Measurements from ENCODE around the gene OR52E4. TPM values are rescaled to one million over a fixed set of nuclear protein-coding genes. Genes with fewer than 3 reads are reported as not detected.

The OR52E4 gene
- total RNA-seq, result not detected

DNA sequence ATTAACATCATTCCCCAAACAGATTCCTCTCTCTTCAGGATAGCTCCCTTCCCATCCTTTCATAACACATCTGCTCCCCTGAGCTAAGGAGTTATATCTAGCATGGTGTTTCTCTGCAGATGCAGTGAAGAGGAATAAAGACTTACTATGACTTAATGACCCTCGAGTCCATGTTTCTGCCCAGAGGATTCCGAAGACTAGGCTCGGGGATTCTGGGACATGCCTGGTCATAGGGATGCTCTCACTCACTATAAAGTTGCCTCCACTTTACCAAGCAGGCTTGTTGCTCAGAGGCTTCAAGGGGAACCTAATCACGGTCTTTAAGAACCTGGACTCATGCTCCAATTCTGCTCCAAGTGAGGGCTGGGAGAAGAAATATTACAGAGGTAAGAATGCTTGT, at the start of gene OR52E4:
OR52E4 (plus strand) TSS at position 301 of the 400 bp plus-strand sequence. CDS start 3,664 bp downstream, outside the sequence.
- TF ChIP-seq POLR2A (IDR thresholded peaks at IDR 0.05), result no peak
- TF ChIP-seq POLR2AphosphoS5 (IDR thresholded peaks at IDR 0.05), result no peak
- TF ChIP-seq, protein P1, sequence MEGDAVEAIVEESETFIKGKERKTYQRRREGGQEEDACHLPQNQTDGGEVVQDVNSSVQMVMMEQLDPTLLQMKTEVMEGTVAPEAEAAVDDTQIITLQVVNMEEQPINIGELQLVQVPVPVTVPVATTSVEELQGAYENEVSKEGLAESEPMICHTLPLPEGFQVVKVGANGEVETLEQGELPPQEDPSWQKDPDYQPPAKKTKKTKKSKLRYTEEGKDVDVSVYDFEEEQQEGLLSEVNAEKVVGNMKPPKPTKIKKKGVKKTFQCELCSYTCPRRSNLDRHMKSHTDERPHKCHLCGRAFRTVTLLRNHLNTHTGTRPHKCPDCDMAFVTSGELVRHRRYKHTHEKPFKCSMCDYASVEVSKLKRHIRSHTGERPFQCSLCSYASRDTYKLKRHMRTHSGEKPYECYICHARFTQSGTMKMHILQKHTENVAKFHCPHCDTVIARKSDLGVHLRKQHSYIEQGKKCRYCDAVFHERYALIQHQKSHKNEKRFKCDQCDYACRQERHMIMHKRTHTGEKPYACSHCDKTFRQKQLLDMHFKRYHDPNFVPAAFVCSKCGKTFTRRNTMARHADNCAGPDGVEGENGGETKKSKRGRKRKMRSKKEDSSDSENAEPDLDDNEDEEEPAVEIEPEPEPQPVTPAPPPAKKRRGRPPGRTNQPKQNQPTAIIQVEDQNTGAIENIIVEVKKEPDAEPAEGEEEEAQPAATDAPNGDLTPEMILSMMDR (IDR thresholded peaks at IDR 0.05), result no peak
- no peaks in the 10 kb centered on the region for H3K36me3 ChIP-seq
- no peaks in the 10 kb centered on the region for H3K4me1 ChIP-seq
- no peaks in the 10 kb centered on the region for H3K9me3 ChIP-seq
- no peak within 1 kb of the TSS for H3K27ac ChIP-seq
- intact Hi-C loops (cut with DNase I; ENCODE audit: low total_unique reads), result no loop called here
- H3K4me3 ChIP-seq, result no peak within 1 kb of the TSS
- no peak for DNase-seq (ENCODE audit: low spot score in 2 of 2)
- no peaks in the 10 kb centered on the region for H3K27me3 ChIP-seq

DNA sequence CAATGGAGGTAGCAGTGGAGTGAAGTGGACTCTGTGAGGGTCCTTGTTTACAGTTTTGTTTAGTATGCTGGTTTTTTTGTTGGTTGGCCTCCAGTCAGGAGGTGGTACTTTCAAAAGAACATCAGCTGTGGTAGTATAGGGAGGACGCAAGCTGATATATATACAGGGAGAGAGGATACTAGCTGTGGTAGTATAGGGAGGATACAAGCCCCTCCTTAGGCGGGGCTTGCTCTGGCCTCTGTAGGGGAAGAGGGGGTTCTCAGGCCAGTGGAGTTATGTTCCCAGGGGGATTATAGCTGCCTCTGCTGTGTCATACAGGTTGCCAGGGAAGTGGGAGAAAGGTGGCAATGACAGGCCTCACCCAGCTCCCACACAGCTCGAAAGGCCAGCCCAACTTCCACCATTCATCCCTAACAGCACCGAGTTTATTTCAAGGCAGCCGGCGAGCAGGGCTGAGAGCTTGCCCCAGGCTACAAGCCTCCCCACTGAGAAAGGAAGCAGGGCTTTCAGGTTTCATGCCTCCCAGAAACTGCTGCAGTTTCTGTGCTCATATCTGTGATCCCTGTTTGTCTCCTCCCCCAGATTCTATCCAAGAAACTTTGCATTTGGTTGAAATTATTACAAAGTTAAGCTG, 49.1 kb upstream of the OR52E4 start:
- TF ChIP-seq, protein P1 (IDR thresholded peaks at IDR 0.05), result no peak
- no peak for TF ChIP-seq POLR2AphosphoS5 (IDR thresholded peaks at IDR 0.05)
- TF ChIP-seq POLR2A (IDR thresholded peaks at IDR 0.05), result no peak
- intact Hi-C loops (cut with DNase I; ENCODE audit: low total_unique reads), result loop anchor here (5.0 to 10.0 kb wide), 2 partner anchors 421 to 1533 kb away; no protein-coding TSS in a partner anchor
- H3K36me3 ChIP-seq, result no peaks in the 10 kb centered on the region

DNA sequence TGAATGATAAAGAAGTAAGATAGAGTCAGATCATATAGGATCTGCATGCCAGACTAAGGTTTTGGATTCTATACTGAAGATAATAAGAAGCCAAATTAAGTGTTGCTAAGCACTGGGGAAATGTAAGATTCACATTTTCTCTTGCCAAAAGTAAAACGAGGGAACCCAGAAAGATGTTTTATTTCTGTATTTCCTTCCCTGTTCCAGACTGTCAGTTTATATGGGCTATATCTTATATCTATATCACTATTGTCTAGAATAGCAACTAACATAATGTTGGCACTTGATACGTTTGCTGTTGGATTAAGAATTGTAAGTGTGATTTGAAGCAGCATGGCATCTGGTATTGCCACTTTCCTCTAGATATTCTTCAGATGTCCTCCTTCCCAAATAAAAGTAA, 47.0 kb upstream of the OR52E4 start:
- intact Hi-C loops (cut with DNase I; ENCODE audit: low total_unique reads), result loop anchor here (5.0 to 10.0 kb wide), 2 partner anchors 419 to 1531 kb away; no protein-coding TSS in a partner anchor

More for the DNA sequence above, 49.1 kb upstream of the OR52E4 start:
- Histone ChIP-seq H3K4me1 (no peaks in the 10 kb centered on the region), H3K4me3 (no peak overlapping the region), H3K27ac (no peak overlapping the region), H3K9me3 (no peaks in the 10 kb centered on the region), H3K27me3 (no peaks in the 10 kb centered on the region)
- DNase-seq (ENCODE audit: low spot score in 2 of 2), result no peak

DNA sequence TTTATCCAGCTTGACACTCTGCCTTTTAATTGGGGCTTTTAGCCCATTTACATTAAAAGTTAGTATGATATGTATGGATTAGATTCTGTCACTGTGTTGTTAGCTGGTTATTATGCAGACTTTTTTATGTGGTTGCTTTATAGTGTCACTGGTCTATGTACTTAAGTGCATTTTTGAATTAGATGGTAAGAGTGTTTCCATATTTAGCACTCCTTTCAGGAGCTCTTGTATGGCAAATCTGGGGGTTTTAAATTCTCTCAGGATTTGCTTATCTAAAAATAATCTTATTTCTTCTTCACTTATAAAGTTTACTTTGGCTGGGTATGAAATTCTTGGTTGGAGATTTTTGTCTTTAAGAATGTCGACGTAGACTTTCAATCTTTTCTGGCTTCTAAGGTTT, 42.7 kb upstream of the OR52E4 start:
- intact Hi-C loops (cut with DNase I; ENCODE audit: low total_unique reads), result loop anchor here (10.0 kb wide), 1 partner anchor 1527 kb away; no protein-coding TSS in a partner anchor
- TF ChIP-seq POLR2A (IDR thresholded peaks at IDR 0.05) (no peak), POLR2AphosphoS5 (IDR thresholded peaks at IDR 0.05) (no peak)
- TF ChIP-seq, protein P1 (IDR thresholded peaks at IDR 0.05), result no peak

More for the DNA sequence above, 47.0 kb upstream of the OR52E4 start:
- DNase-seq (ENCODE audit: low spot score in 2 of 2), result no peak
- H3K27me3 ChIP-seq, result no peaks in the 10 kb centered on the region
- no peaks in the 10 kb centered on the region for H3K4me1 ChIP-seq
- no peaks in the 10 kb centered on the region for H3K9me3 ChIP-seq
- TF ChIP-seq POLR2AphosphoS5 (IDR thresholded peaks at IDR 0.05) (no peak), POLR2A (IDR thresholded peaks at IDR 0.05) (no peak)
- TF ChIP-seq, protein P1 (IDR thresholded peaks at IDR 0.05), result no peak
- H3K27ac ChIP-seq, result no peak overlapping the region
- H3K4me3 ChIP-seq, result no peak overlapping the region
- H3K36me3 ChIP-seq, result no peaks in the 10 kb centered on the region

DNA sequence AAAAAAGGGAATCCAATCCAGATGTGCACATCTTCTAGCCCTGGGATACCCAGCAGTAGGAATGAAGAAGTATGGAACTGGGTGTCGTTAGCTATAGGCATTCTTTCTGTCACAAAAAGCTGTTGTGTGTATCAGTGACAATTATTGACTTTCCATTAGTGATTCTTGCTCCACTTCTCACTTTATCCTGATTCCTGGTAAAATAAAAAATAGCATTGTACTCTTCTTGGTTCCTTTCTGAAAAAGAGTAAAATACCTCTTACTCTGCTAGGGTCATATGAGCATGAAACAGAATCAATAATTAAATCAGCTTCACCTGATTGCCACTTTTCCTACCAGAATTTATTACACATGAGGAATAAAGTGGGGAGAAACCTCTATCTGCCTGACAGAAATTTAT, 38.6 kb upstream of the OR52E4 start, which contains the start of gene OR52E6:
OR52E6 (minus strand) TSS at position 101 of the 400 bp plus-strand sequence; CDS start at position 101, 0 bp downstream.
- H3K36me3 ChIP-seq, result no peaks in the 10 kb centered on the region
- H3K27me3 ChIP-seq, result no peaks in the 10 kb centered on the region
- no peaks in the 10 kb centered on the region for H3K4me1 ChIP-seq
- H3K4me3 ChIP-seq, result no peak within 1 kb of the TSS
- no peak within 1 kb of the TSS for H3K27ac ChIP-seq
- H3K9me3 ChIP-seq, result no peaks in the 10 kb centered on the region
- TF ChIP-seq POLR2AphosphoS5 (IDR thresholded peaks at IDR 0.05) (no peak), POLR2A (IDR thresholded peaks at IDR 0.05) (no peak)
- TF ChIP-seq, protein P1 (IDR thresholded peaks at IDR 0.05), result no peak
- intact Hi-C loops (cut with DNase I; ENCODE audit: low total_unique reads), result no loop called here
- DNase-seq (ENCODE audit: low spot score in 2 of 2), result no peak

More for the DNA sequence above, 42.7 kb upstream of the OR52E4 start:
- Histone ChIP-seq H3K27me3 (no peaks in the 10 kb centered on the region), H3K27ac (no peak overlapping the region), H3K4me1 (no peaks in the 10 kb centered on the region), H3K4me3 (no peak overlapping the region), H3K9me3 (no peaks in the 10 kb centered on the region), H3K36me3 (no peaks in the 10 kb centered on the region)
- DNase-seq (ENCODE audit: low spot score in 2 of 2), result no peak
